Liver (tissue), 3 donors: ENCODE data around the gene TMEM214.

Source experiments
- ATF3 ChIP-seq: IDR thresholded peaks from 2 replicates; pipeline ENCODE4 v1.6.1; 2016; ENCODE audit warnings: antibody characterized with exemption
- EGR1 ChIP-seq, 2 donors: IDR thresholded peaks; 2 replicates each; pipeline ENCODE4 v1.6.1; 2016 to 2018; ENCODE audit warnings: antibody characterized with exemption in 2 of 2, low read depth in 2 of 2
- FOXA1 ChIP-seq: IDR thresholded peaks from 2 replicates; pipeline ENCODE4 v1.6.1; 2016; ENCODE audit warnings: antibody characterized with exemption
- GABPA ChIP-seq, 2 donors: IDR thresholded peaks in 1 of 2; conservative IDR thresholded peaks in 1 of 2; 2 replicates each; pipeline ENCODE4 v1.6.1; 2016; ENCODE audit warnings: antibody characterized with exemption in 2 of 2, mild to moderate bottlenecking in 1 of 2, moderate library complexity in 1 of 2
- JUND ChIP-seq, 2 donors: IDR thresholded peaks; 2 replicates each; pipeline ENCODE4 v1.6.1; 2016; ENCODE audit warnings: antibody characterized with exemption in 2 of 2
- MAX ChIP-seq: IDR thresholded peaks from 2 replicates; pipeline ENCODE4 v1.6.1; 2016; ENCODE audit warnings: antibody characterized with exemption
- RAD21 ChIP-seq, 2 donors: IDR thresholded peaks; 2 replicates each; pipeline ENCODE4 v1.6.1; 2016; ENCODE audit warnings: antibody characterized with exemption in 2 of 2, mild to moderate bottlenecking in 2 of 2
- RXRA ChIP-seq, 2 donors: IDR thresholded peaks; 2 replicates each; pipeline ENCODE4 v1.6.1; 2017 to 2018; ENCODE audit warnings: antibody characterized with exemption in 2 of 2, mild to moderate bottlenecking in 1 of 2
- TAF1 ChIP-seq: conservative IDR thresholded peaks from 2 replicates; pipeline ENCODE4 v1.6.1; 2016; ENCODE audit warnings: antibody characterized with exemption, mild to moderate bottlenecking
- YY1 ChIP-seq: IDR thresholded peaks from 2 replicates; pipeline ENCODE4 v1.6.1; 2016; ENCODE audit warnings: antibody characterized with exemption, mild to moderate bottlenecking
- TF ChIP-seq, protein P1 (sequence below): IDR thresholded peaks from 2 replicates; pipeline ENCODE4 v1.6.1; 2016; ENCODE audit warnings: antibody characterized with exemption, mild to moderate bottlenecking
- TF ChIP-seq, protein P2 (sequence below): fragments of 150-350 bp; IDR thresholded peaks from 2 replicates; pipeline ENCODE4 v1.5.1; 2017; ENCODE audit warnings: improper control_type of control experiment, low read depth, low read length; ENCODE audit not compliant: missing input control
- donor health status: healthy.
- donor health status: healthy.

- no peak for TF ChIP-seq MAX
- TF ChIP-seq, protein P1, sequence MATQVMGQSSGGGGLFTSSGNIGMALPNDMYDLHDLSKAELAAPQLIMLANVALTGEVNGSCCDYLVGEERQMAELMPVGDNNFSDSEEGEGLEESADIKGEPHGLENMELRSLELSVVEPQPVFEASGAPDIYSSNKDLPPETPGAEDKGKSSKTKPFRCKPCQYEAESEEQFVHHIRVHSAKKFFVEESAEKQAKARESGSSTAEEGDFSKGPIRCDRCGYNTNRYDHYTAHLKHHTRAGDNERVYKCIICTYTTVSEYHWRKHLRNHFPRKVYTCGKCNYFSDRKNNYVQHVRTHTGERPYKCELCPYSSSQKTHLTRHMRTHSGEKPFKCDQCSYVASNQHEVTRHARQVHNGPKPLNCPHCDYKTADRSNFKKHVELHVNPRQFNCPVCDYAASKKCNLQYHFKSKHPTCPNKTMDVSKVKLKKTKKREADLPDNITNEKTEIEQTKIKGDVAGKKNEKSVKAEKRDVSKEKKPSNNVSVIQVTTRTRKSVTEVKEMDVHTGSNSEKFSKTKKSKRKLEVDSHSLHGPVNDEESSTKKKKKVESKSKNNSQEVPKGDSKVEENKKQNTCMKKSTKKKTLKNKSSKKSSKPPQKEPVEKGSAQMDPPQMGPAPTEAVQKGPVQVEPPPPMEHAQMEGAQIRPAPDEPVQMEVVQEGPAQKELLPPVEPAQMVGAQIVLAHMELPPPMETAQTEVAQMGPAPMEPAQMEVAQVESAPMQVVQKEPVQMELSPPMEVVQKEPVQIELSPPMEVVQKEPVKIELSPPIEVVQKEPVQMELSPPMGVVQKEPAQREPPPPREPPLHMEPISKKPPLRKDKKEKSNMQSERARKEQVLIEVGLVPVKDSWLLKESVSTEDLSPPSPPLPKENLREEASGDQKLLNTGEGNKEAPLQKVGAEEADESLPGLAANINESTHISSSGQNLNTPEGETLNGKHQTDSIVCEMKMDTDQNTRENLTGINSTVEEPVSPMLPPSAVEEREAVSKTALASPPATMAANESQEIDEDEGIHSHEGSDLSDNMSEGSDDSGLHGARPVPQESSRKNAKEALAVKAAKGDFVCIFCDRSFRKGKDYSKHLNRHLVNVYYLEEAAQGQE = no peak
- TF ChIP-seq, protein P2, sequence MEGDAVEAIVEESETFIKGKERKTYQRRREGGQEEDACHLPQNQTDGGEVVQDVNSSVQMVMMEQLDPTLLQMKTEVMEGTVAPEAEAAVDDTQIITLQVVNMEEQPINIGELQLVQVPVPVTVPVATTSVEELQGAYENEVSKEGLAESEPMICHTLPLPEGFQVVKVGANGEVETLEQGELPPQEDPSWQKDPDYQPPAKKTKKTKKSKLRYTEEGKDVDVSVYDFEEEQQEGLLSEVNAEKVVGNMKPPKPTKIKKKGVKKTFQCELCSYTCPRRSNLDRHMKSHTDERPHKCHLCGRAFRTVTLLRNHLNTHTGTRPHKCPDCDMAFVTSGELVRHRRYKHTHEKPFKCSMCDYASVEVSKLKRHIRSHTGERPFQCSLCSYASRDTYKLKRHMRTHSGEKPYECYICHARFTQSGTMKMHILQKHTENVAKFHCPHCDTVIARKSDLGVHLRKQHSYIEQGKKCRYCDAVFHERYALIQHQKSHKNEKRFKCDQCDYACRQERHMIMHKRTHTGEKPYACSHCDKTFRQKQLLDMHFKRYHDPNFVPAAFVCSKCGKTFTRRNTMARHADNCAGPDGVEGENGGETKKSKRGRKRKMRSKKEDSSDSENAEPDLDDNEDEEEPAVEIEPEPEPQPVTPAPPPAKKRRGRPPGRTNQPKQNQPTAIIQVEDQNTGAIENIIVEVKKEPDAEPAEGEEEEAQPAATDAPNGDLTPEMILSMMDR = no peak
- TF ChIP-seq JUND (IDR thresholded peaks at IDR 0.05) = no peak
- TF ChIP-seq YY1 = no peak
- TF ChIP-seq GABPA (IDR thresholded peaks at IDR 0.05 in 1 of 2, conservative IDR thresholded peaks at IDR 0.05 in 1 of 2) = no peak
- TF ChIP-seq EGR1 (IDR thresholded peaks at IDR 0.05; ENCODE audit: low read depth in 2 of 2) = no peak
- no peak for TF ChIP-seq RAD21 (IDR thresholded peaks at IDR 0.05)
- TF ChIP-seq FOXA1 = no peak
- TF ChIP-seq TAF1 = no peak
- no peak for TF ChIP-seq RXRA (IDR thresholded peaks at IDR 0.05)
- no peak for TF ChIP-seq ATF3
Observed at GRCh38 chr2:26994983-26995382, 37.8 kb upstream of the TMEM214 start.
